Activated T-helper 2 cell treated with anti-CD3 and anti-CD28 coated beads, Interferon-gamma antibody, Interleukin-2, Interleukin-4, amounts not matched to agents 10 μg/mL and 5 μg/mL and 100 μg/mL, durations not matched to agents 14 hours and 24 hours and 36 hours (primary cell): ENCODE data around the gene RPTN. TPM values are rescaled to one million over a fixed set of nuclear protein-coding genes. Genes with fewer than 3 reads are reported as not detected.

Source experiments
- DNase-seq: peaks from one replicate; pipeline ENCODE4 v3.0.0; 2021; ENCODE audit warnings: low spot score
- H3K27ac Mint-ChIP-seq: one replicate; pipeline ENCODE4 v1.8.0; 2021; ENCODE audit warnings: mixed read lengths
- H3K27me3 Mint-ChIP-seq: one replicate; pipeline ENCODE4 v1.8.0; 2021; ENCODE audit warnings: low read depth, mixed read lengths
- H3K36me3 Mint-ChIP-seq: one replicate; pipeline ENCODE4 v1.8.0; 2021; ENCODE audit warnings: low read depth, mixed read lengths
- H3K4me1 Mint-ChIP-seq: one replicate; pipeline ENCODE4 v1.8.0; 2021; ENCODE audit warnings: low read depth, mixed read lengths
- H3K4me3 Mint-ChIP-seq: one replicate; pipeline ENCODE4 v1.8.0; 2021; ENCODE audit warnings: low read depth, mild to moderate bottlenecking, moderate library complexity, mixed read lengths
- H3K9me3 Mint-ChIP-seq: one replicate; pipeline ENCODE4 v1.8.0; 2021; ENCODE audit warnings: mixed read lengths
- intact Hi-C: fragments of 100-400 bp; cut with micrococcal nuclease; formaldehyde crosslinking; loops from one replicate; pipeline ENCODE4 v1.15.1; 2023
- total RNA-seq: library from RNA; stranded (reverse); gene quantifications from 2 replicates; pipeline ENCODE4 v1.2.3, GENCODE V29; 2022

RPTN gene, protein sequence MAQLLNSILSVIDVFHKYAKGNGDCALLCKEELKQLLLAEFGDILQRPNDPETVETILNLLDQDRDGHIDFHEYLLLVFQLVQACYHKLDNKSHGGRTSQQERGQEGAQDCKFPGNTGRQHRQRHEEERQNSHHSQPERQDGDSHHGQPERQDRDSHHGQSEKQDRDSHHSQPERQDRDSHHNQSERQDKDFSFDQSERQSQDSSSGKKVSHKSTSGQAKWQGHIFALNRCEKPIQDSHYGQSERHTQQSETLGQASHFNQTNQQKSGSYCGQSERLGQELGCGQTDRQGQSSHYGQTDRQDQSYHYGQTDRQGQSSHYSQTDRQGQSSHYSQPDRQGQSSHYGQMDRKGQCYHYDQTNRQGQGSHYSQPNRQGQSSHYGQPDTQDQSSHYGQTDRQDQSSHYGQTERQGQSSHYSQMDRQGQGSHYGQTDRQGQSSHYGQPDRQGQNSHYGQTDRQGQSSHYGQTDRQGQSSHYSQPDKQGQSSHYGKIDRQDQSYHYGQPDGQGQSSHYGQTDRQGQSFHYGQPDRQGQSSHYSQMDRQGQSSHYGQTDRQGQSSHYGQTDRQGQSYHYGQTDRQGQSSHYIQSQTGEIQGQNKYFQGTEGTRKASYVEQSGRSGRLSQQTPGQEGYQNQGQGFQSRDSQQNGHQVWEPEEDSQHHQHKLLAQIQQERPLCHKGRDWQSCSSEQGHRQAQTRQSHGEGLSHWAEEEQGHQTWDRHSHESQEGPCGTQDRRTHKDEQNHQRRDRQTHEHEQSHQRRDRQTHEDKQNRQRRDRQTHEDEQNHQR
- total RNA-seq, result not detected in 2 replicates

DNA sequence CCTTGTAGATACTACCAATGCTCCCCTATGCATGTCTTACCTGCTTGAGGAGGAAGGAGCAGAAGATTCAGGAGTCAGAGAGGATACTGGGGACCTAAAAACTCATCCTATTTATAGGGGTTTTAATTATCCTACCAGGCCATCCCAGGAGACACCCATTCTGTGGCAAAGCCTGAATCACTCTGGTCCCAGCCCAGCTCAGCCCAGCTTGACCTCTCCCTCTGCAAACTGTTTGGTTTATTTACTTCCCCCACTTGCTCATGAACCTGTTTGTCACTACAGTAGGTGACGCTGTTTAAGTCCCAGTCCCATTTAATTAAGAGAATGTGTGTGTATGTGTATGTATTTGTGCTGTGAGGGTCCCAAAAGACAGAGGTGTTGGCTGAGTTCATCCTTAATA is at the start of gene RPTN:
Gene RPTN, minus strand, starts transcription at position 85 of the 400 bp plus-strand sequence. CDS start 1,339 bp downstream, outside the sequence.
- no peak for DNase-seq
- Mint-ChIP-seq H3K36me3 (no peaks in the 10 kb centered on the region), H3K9me3 (no peaks in the 10 kb centered on the region), H3K4me3 (no peak within 1 kb of the TSS), H3K27ac (no peak within 1 kb of the TSS), H3K4me1 (no peaks in the 10 kb centered on the region), H3K27me3 (peaks cover 37% of the 10 kb centered on the region)
- intact Hi-C loops, result no loop called here

DNA sequence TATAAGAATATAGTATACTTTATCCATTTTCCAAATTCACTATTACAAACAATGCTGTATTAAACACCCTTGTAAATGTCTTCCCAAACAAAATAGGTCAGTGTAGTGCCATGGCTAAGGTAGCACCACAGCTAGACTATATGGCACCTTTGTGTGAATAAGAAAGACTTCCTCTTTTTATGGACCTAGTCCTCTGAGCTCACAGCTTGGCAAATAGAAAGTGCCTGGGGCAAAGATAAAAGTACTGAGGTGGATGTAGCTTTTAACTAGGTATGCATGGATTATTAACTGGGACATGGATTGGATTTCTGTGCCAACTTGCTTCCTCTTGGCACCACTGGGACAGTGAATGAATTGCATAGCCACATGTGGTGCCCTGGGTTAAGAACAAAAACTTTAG is 40.0 kb upstream of the RPTN start:
- no peak overlapping the region for H3K27ac Mint-ChIP-seq

GRCh38 chr1:152197361-152197941 is 38.4 kb upstream of the RPTN start:
- no peaks in the 10 kb centered on the region for H3K9me3 Mint-ChIP-seq
- no peaks in the 10 kb centered on the region for H3K4me1 Mint-ChIP-seq
- peaks cover 20% of the 10 kb centered on the region for H3K27me3 Mint-ChIP-seq
- H3K4me3 Mint-ChIP-seq, result no peak overlapping the region
- intact Hi-C loops, result no loop called here
- H3K36me3 Mint-ChIP-seq, result no peaks in the 10 kb centered on the region
- no peak overlapping the region for H3K27ac Mint-ChIP-seq
- no peak for DNase-seq

More for the DNA sequence above, 40.0 kb upstream of the RPTN start:
- intact Hi-C loops, result no loop called here
- DNase-seq, result no peak
- Mint-ChIP-seq H3K27me3 (peaks cover 13% of the 10 kb centered on the region), H3K36me3 (no peaks in the 10 kb centered on the region), H3K4me3 (no peak overlapping the region), H3K9me3 (no peaks in the 10 kb centered on the region), H3K4me1 (no peaks in the 10 kb centered on the region)

GRCh38 chr1:152191711-152192110 is 32.7 kb upstream of the RPTN start:
- no peak overlapping the region for H3K4me3 Mint-ChIP-seq
- DNase-seq, result no peak
- H3K27me3 Mint-ChIP-seq, result peaks cover 41% of the 10 kb centered on the region
- intact Hi-C loops, result no loop called here
- peaks cover 4% of the 10 kb centered on the region for H3K4me1 Mint-ChIP-seq
- H3K36me3 Mint-ChIP-seq, result no peaks in the 10 kb centered on the region
- H3K27ac Mint-ChIP-seq, result no peak overlapping the region
- H3K9me3 Mint-ChIP-seq, result no peaks in the 10 kb centered on the region

- Mint-ChIP-seq H3K36me3 (no peaks in the 10 kb centered on the region), H3K4me3 (no peak overlapping the region), H3K27ac (no peak overlapping the region), H3K27me3 (peaks cover 42% of the 10 kb centered on the region), H3K9me3 (no peaks in the 10 kb centered on the region), H3K4me1 (peaks cover 4% of the 10 kb centered on the region)
- intact Hi-C loops, result no loop called here
- no peak for DNase-seq
These were observed 32.2 kb upstream of the RPTN start for GRCh38 chr1:152191260-152191659.

- Mint-ChIP-seq H3K36me3 (no peaks in the 10 kb centered on the region), H3K27me3 (peaks cover 43% of the 10 kb centered on the region), H3K4me3 (no peak overlapping the region), H3K4me1 (peaks cover 4% of the 10 kb centered on the region), H3K27ac (no peak overlapping the region), H3K9me3 (no peaks in the 10 kb centered on the region)
- intact Hi-C loops, result no loop called here
- no peak for DNase-seq
These were observed 31.6 kb upstream of the RPTN start for GRCh38 chr1:152190589-152190988.

DNA sequence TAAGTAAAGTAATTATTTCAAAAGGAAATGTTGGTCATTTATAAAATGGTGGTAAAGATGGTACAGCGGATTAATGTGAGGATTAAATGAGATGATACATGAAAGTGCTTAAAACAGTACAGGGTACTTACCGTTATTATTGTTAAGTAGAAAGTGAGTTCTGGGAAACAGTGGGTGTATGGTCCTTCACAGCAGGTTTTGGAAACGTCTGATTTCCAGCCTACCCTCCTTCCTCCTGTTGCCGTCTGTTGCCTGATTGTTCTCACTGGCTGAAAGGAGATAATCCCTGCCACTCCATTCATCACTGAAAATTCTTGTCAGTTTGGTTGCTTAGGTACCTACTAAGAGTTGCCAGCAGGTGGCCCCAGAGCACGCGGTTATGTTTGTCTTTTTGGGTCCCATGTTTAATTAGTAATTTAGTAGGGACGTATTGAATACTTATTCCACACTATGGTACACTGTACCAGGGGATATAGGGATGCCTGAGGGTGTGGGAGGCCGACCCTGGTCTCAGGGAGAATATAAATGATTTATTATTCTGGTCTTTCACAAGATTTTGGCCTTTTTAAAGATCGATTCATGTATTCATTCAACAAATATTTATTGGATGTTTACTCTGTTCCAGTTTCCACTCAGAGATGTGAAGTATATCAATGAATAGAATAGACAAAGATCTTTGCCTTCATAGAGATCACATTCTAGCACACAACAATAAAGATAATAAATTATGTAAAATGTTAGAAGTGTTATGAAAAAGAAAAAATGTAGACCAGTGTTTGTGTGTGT is 30.8 kb upstream of the RPTN start:
- no peaks in the 10 kb centered on the region for H3K36me3 Mint-ChIP-seq
- H3K4me3 Mint-ChIP-seq, result peak overlapping the region; percentile 51
- H3K27me3 Mint-ChIP-seq, result peaks cover 50% of the 10 kb centered on the region
- no peak overlapping the region for H3K27ac Mint-ChIP-seq
- intact Hi-C loops, result loop anchor here (1.0 to 10.0 kb wide), 5 partner anchors 79 to 268 kb away; no protein-coding TSS in a partner anchor
- H3K4me1 Mint-ChIP-seq, result peaks cover 4% of the 10 kb centered on the region
- DNase-seq, result peak; percentile 48
- no peaks in the 10 kb centered on the region for H3K9me3 Mint-ChIP-seq

DNA sequence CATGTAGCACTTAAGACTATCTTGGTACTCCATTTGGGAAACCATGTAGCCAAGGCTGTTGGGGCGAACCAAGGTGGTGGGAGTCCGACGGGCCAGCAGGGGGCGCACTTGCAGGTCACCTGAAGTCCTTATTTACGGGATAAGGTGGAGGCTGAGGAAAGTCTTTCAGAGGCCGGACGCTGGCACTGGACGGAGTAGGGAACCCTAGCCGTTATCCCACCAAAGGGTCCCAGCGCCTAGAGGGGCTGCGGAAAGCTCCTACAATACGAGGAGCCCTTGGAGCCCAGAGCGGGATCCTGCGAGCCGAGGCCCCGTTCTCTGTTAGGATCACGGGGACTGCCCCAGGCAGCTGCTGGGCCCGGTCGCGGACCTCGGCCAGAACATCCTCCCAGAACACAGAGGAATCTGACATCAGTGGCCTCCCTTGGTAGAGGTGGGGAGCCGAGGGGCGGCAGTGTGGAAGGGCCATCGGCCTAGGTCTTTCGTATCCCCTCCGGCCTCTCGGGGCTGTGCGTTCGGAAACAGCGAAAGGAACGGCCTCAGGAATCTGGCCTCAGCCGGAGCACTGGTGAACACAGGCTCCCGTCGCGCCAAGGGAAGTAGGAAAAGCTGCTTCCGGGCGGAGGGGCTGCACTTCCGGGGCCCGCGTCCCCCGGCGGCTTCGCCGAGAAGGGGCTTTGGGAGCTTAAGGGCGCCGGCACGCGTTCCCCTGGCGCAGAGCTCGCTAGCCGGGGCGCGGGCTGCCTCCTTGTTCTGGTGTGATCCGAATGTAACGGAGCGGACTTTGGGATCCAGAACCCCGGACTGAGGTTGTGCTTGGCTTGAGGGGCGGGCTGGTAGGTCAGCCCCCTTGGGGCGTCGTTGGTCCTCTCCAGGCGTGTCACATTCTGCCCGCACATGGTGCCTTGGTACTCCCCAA is 29.9 kb upstream of the RPTN start:
- intact Hi-C loops, result loop anchor here (1.0 to 10.0 kb wide), 5 partner anchors 78 to 269 kb away; no protein-coding TSS in a partner anchor
- Mint-ChIP-seq H3K4me3 (peak overlapping the region; percentile 54), H3K27me3 (peaks cover 58% of the 10 kb centered on the region), H3K4me1 (peaks cover 4% of the 10 kb centered on the region), H3K36me3 (no peaks in the 10 kb centered on the region), H3K27ac (no peak overlapping the region), H3K9me3 (no peaks in the 10 kb centered on the region)
- DNase-seq, result peak; percentile 56

DNA sequence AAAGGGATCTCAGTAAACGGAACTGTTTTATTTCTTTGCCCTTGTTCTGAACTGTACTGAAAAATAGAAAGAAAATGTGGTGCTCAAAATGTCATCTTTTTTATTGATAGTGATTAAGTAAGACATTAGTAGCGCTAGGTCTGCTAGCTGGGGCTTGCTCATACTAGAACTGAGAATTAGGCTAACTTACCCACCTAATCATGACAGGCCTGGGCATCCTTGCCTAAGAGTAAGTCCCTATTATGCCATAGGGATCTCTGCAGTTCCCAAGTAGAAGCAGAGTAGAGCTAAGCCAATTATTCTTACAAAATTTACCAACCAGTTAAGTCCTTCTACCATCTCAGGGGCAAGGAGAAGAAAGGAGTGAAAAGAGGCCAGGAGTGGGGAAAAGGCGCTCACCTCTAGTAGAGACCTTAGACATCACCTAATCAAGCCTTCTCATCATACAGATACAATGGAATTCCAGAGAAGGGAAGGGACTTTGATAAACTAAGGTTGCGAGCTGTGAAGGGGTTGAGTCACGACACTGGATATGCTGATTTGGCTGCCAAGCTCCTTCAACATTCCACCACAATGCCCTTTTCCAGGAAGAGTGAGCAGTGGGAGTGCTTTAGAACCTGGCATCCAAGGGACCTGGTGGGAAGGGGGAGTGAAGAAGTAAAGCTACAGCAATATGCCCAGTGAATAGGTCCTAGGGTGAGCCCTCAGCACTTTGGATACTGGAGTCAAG is 27.7 kb upstream of the RPTN start:
- no peaks in the 10 kb centered on the region for H3K9me3 Mint-ChIP-seq
- H3K4me1 Mint-ChIP-seq, result peaks cover 4% of the 10 kb centered on the region
- peaks cover 45% of the 10 kb centered on the region for H3K27me3 Mint-ChIP-seq
- intact Hi-C loops, result loop anchor here (5.0 to 10.0 kb wide), 2 partner anchors 242 to 256 kb away; no protein-coding TSS in a partner anchor
- no peaks in the 10 kb centered on the region for H3K36me3 Mint-ChIP-seq
- no peak overlapping the region for H3K27ac Mint-ChIP-seq
- no peak overlapping the region for H3K4me3 Mint-ChIP-seq
- no peak for DNase-seq

GRCh38 chr1:152185544-152186391 is 26.7 kb upstream of the RPTN start:
- Mint-ChIP-seq H3K27ac (no peak overlapping the region), H3K4me3 (no peak overlapping the region), H3K36me3 (no peaks in the 10 kb centered on the region), H3K4me1 (peaks cover 4% of the 10 kb centered on the region), H3K9me3 (no peaks in the 10 kb centered on the region), H3K27me3 (peaks cover 37% of the 10 kb centered on the region)
- peak; percentile 15 for DNase-seq
- intact Hi-C loops, result loop anchor here (1.0 to 10.0 kb wide), 3 partner anchors 133 to 257 kb away; no protein-coding TSS in a partner anchor
